GM18517 (cell line): ENCODE data around the gene SDK1.

Experiments
- ATAC-seq: cut with Tn5 transposase; IDR thresholded peaks from one replicate; pipeline ENCODE4 v1.9.1; 2021; ENCODE audit warnings: mild to moderate bottlenecking, moderate library complexity; ENCODE audit not compliant: unreplicated experiment

Gene SDK1

GRCh38 chr7:3762146-3762831 lies 461.2 kb downstream of the SDK1 start:
- ATAC-seq = no peak

GRCh38 chr7:3767917-3768777 lies 467.1 kb downstream of the SDK1 start:
- ATAC-seq = no peak

GRCh38 chr7:3771906-3772305 lies 470.9 kb downstream of the SDK1 start:
- ATAC-seq = no peak

- ATAC-seq = no peak
Measured at GRCh38 chr7:3778345-3778744, 477.3 kb downstream of the SDK1 start.

GRCh38 chr7:3780016-3780415 lies 479.0 kb downstream of the SDK1 start:
- ATAC-seq = no peak

- ATAC-seq = no peak
Measured at GRCh38 chr7:3780525-3780924, 479.5 kb downstream of the SDK1 start.

GRCh38 chr7:3781607-3782006 lies 480.6 kb downstream of the SDK1 start:
- ATAC-seq = no peak

GRCh38 chr7:3787717-3788264 lies 486.7 kb downstream of the SDK1 start:
- ATAC-seq = no peak

GRCh38 chr7:3790803-3791202 lies 489.8 kb downstream of the SDK1 start:
- no peak for ATAC-seq

GRCh38 chr7:3791327-3791726 lies 490.3 kb downstream of the SDK1 start:
- ATAC-seq = no peak

GRCh38 chr7:3795141-3795540 lies 494.1 kb downstream of the SDK1 start:
- no peak for ATAC-seq

GRCh38 chr7:3795781-3796180 lies 494.7 kb downstream of the SDK1 start:
- ATAC-seq = no peak

GRCh38 chr7:3805151-3805550 lies 504.1 kb downstream of the SDK1 start:
- ATAC-seq = no peak

- no peak for ATAC-seq
Measured at GRCh38 chr7:3806516-3806915, 505.5 kb downstream of the SDK1 start.

- ATAC-seq = no peak
Measured at GRCh38 chr7:3807824-3808223, 506.8 kb downstream of the SDK1 start.

GRCh38 chr7:3821488-3821887 lies 520.4 kb downstream of the SDK1 start:
- ATAC-seq = no peak

GRCh38 chr7:3825491-3825890 lies 524.4 kb downstream of the SDK1 start:
- ATAC-seq = no peak

- ATAC-seq = no peak
Measured at GRCh38 chr7:3832199-3832598, 531.1 kb downstream of the SDK1 start.

GRCh38 chr7:3835109-3835508 lies 534.1 kb downstream of the SDK1 start:
- ATAC-seq = no peak

- ATAC-seq = no peak
Measured at GRCh38 chr7:3836855-3837254, 535.8 kb downstream of the SDK1 start.

GRCh38 chr7:3844540-3845151 lies 543.6 kb downstream of the SDK1 start:
- no peak for ATAC-seq

- no peak for ATAC-seq
Measured at GRCh38 chr7:3846738-3847137, 545.7 kb downstream of the SDK1 start.
